GM12891 (cell line): ENCODE measurements around the gene CYB561D1.
A peak's percentile ranks its signal among the peaks of the same experiment; 100 is the strongest.

Experiments
- DNase-seq: peaks from one replicate; pipeline ENCODE4 v3.0.0; 2011; ENCODE audit warnings: low spot score; ENCODE audit not compliant: insufficient read length
- FAIRE-seq: peaks from 2 replicates; lab custom pipeline; 2011; peaks lifted over from hg19 to GRCh38; lab: Jason Lieb, UNC
- PAX5 ChIP-seq: IDR thresholded peaks from 2 replicates; pipeline ENCODE4 v1.6.1; 2011; ENCODE audit warnings: low read length, moderate library complexity, mild to moderate bottlenecking; ENCODE audit not compliant: insufficient read depth, severe bottlenecking
- POLR2A ChIP-seq: IDR thresholded peaks from 2 replicates; pipeline ENCODE4 v1.6.1; 2011; ENCODE audit warnings: low read depth, low read length, control low read depth
- POLR2AphosphoS5 ChIP-seq: IDR thresholded peaks from 2 replicates; pipeline ENCODE4 v1.6.1; 2011; ENCODE audit warnings: low read depth, low read length, control low read depth
- POU2F2 ChIP-seq: IDR thresholded peaks from 2 replicates; pipeline ENCODE4 v1.6.1; 2011; ENCODE audit warnings: low read depth, mild to moderate bottlenecking, control low read depth, low read length, moderate library complexity
- SPI1 ChIP-seq: IDR thresholded peaks from 2 replicates; pipeline ENCODE4 v1.6.1; 2011; ENCODE audit warnings: low read depth, low read length, control low read depth
- TAF1 ChIP-seq: IDR thresholded peaks from 2 replicates; pipeline ENCODE4 v1.6.1; 2011; ENCODE audit warnings: low read depth, low read length, control low read depth

The CYB561D1 gene

GRCh38 chr1:109499661-109500536, 6.0 kb downstream of the CYB561D1 start:
- DNase-seq (no peak), FAIRE-seq (no peak)
- TF ChIP-seq SPI1 (no peak), PAX5 (no peak), POLR2A (no peak), POLR2AphosphoS5 (no peak), POU2F2 (no peak), TAF1 (no peak)

- no peak for FAIRE-seq
Measured at GRCh38 chr1:109500941-109501381, 7.1 kb downstream of the CYB561D1 start.

GRCh38 chr1:109501644-109502363, 7.9 kb downstream of the CYB561D1 start:
- TF ChIP-seq PAX5 (no peak), POLR2AphosphoS5 (no peak), SPI1 (no peak), POU2F2 (no peak), POLR2A (0 out of 2 replicates have a peak, but pooled peaks have one; percentile 23), TAF1 (no peak)
- DNase-seq (no peak), FAIRE-seq (no peak)

More at GRCh38 chr1:109500941-109501381, 7.1 kb downstream of the CYB561D1 start:
- TF ChIP-seq SPI1, result no peak
- no peak for TF ChIP-seq POU2F2
- no peak for TF ChIP-seq TAF1
- TF ChIP-seq POLR2AphosphoS5, result no peak
- no peak for TF ChIP-seq POLR2A
- TF ChIP-seq PAX5, result no peak
- no peak for DNase-seq

- TF ChIP-seq POU2F2 (no peak), POLR2A (no peak), SPI1 (no peak), POLR2AphosphoS5 (no peak), TAF1 (no peak), PAX5 (no peak)
- no peak for DNase-seq
- FAIRE-seq, result no peak
Measured at GRCh38 chr1:109502364-109502851, 8.5 kb downstream of the CYB561D1 start.

- TF ChIP-seq POU2F2 (no peak), POLR2AphosphoS5 (no peak), SPI1 (no peak), TAF1 (no peak), PAX5 (no peak), POLR2A (no peak)
- DNase-seq, result no peak
- no peak for FAIRE-seq
Measured at GRCh38 chr1:109503935-109504334, 10.0 kb downstream of the CYB561D1 start.

- DNase-seq (no peak), FAIRE-seq (no peak)
- TF ChIP-seq POLR2A (no peak), POLR2AphosphoS5 (no peak), TAF1 (no peak), PAX5 (no peak), SPI1 (no peak), POU2F2 (no peak)
Measured at GRCh38 chr1:109504974-109505373, 11.1 kb downstream of the CYB561D1 start.

GRCh38 chr1:109508001-109508872, 14.3 kb downstream of the CYB561D1 start:
- DNase-seq (no peak), FAIRE-seq (no peak)
- TF ChIP-seq POLR2AphosphoS5, result no peak
- no peak for TF ChIP-seq TAF1
- TF ChIP-seq SPI1, result no peak
- no peak for TF ChIP-seq POLR2A
- TF ChIP-seq PAX5, result no peak
- no peak for TF ChIP-seq POU2F2

GRCh38 chr1:109508873-109509175, 14.9 kb downstream of the CYB561D1 start:
- DNase-seq, result no peak
- TF ChIP-seq TAF1, result no peak
- TF ChIP-seq POLR2A, result no peak
- no peak for TF ChIP-seq POLR2AphosphoS5
- TF ChIP-seq SPI1, result no peak
- TF ChIP-seq POU2F2, result no peak
- TF ChIP-seq PAX5, result no peak
- FAIRE-seq, result no peak
